K562 (cell line): Measurements from ENCODE around the gene RAI1. TPM values are rescaled to one million over a fixed set of nuclear protein-coding genes. Genes with fewer than 3 reads are reported as not detected.

ENCODE experiments used
- DLX4 ChIP-seq: fragments of 250-450 bp; sonication (Bioruptor Pico); IDR thresholded peaks from 2 replicates; pipeline ENCODE4 v1.6.1; 2021; ENCODE audit warnings: mild to moderate bottlenecking
- FOSL1 ChIP-seq: fragments of 200-800 bp; sonication (Bioruptor generic); conservative IDR thresholded peaks from 2 replicates; pipeline ENCODE4 v1.6.1; 2016; ENCODE audit warnings: missing genetic modification characterization, missing compliant biosample characterization
- GATAD2A ChIP-seq: fragments of 450-650 bp; IDR thresholded peaks from 2 replicates; pipeline ENCODE4 v1.6.1; 2017
- MGA ChIP-seq: fragments of 450-650 bp; IDR thresholded peaks from 2 replicates; pipeline ENCODE4 v1.6.1; 2016; ENCODE audit warnings: mild to moderate bottlenecking, moderate library complexity
- MYC ChIP-seq, 2 experiments: fragments of 250-450 bp in 1 of 2; sonication (Bioruptor Pico) in 1 of 2; IDR thresholded peaks; 2 replicates each; pipeline versions ENCODE4 v1.5.1 to v1.6.1; 2012 to 2021; ENCODE audit warnings: low read depth in 2 of 2, borderline replicate concordance in 1 of 2, improper control_type of control experiment in 1 of 2, low read length in 1 of 2, mild to moderate bottlenecking in 1 of 2, moderate library complexity in 1 of 2
- NELFE ChIP-seq: IDR thresholded peaks from 2 replicates; pipeline ENCODE4 v1.6.1; 2011; ENCODE audit warnings: mild to moderate bottlenecking; ENCODE audit not compliant: insufficient read depth, insufficient read length
- PHB ChIP-seq: fragments of 250-450 bp; sonication (Bioruptor Pico); IDR thresholded peaks from 2 replicates; pipeline ENCODE4 v1.5.0; 2021
- RBM22 ChIP-seq: fragments of 200-400 bp; formaldehyde crosslinking; IDR thresholded peaks from 2 replicates; pipeline ENCODE4 v1.6.1; 2018; ENCODE audit warnings: low read length, low read depth; ENCODE audit not compliant: poor library complexity, severe bottlenecking
- RBM39 ChIP-seq: fragments of 200-400 bp; formaldehyde crosslinking; optimal IDR thresholded peaks from 2 replicates; pipeline ENCODE3; 2018; ENCODE audit warnings: low read depth, low read length
- ZNF24 ChIP-seq: fragments of 450-650 bp; IDR thresholded peaks from 2 replicates; pipeline ENCODE4 v1.6.1; 2016
- ZNF695 ChIP-seq: fragments of 450-650 bp; formaldehyde crosslinking; IDR thresholded peaks from 2 replicates; pipeline ENCODE4 v1.4.0; 2020; ENCODE audit warnings: mild to moderate bottlenecking, moderate library complexity
- polyA plus RNA-seq, 8 experiments: library from polyadenylated mRNA; depleted of rRNA in 4 of 8; stranded (reverse) in 5 of 8; unstranded in 3 of 8; fragments of >200 nt; fragmentation: Nextera tagmentation in 2 of 8; fragmentation: Illumina TruSeq in 1 of 8; extraction: Ambion mirVana in 2 of 8; extraction: Trizol in 1 of 8; gene quantifications; 2 replicates each; pipeline versions ENCODE4 v1.2.1 to v1.2.3, GENCODE V29; 2011 to 2014; ENCODE audit warnings: inconsistent platforms in 1 of 8, missing spikeins in 1 of 8
- total RNA-seq, 7 experiments: library from RNA; depleted of rRNA in 6 of 7; stranded (reverse); fragments of >200 nt in 6 of 7; fragmentation: Illumina TruSeq in 2 of 7; extraction: Trizol in 2 of 7; gene quantifications; 2 replicates each; pipeline versions ENCODE4 v1.2.1 to v1.2.3, GENCODE V29; 2011 to 2021; ENCODE audit warnings: low replicate concordance in 1 of 7
- TF ChIP-seq, protein P1 (sequence below): fragments of 200-800 bp; sonication (Bioruptor generic); IDR thresholded peaks from 2 replicates; pipeline ENCODE4 v1.6.1; 2017; ENCODE audit warnings: missing genetic modification characterization, missing compliant biosample characterization

The RAI1 gene
- total and polyA plus RNA-seq, 9 of the 15 experiments (the other 6 are each of a cell fraction or from before 2014, with no cell fraction given): 0.68 to 19.9 (median 5.5) TPM

DNA sequence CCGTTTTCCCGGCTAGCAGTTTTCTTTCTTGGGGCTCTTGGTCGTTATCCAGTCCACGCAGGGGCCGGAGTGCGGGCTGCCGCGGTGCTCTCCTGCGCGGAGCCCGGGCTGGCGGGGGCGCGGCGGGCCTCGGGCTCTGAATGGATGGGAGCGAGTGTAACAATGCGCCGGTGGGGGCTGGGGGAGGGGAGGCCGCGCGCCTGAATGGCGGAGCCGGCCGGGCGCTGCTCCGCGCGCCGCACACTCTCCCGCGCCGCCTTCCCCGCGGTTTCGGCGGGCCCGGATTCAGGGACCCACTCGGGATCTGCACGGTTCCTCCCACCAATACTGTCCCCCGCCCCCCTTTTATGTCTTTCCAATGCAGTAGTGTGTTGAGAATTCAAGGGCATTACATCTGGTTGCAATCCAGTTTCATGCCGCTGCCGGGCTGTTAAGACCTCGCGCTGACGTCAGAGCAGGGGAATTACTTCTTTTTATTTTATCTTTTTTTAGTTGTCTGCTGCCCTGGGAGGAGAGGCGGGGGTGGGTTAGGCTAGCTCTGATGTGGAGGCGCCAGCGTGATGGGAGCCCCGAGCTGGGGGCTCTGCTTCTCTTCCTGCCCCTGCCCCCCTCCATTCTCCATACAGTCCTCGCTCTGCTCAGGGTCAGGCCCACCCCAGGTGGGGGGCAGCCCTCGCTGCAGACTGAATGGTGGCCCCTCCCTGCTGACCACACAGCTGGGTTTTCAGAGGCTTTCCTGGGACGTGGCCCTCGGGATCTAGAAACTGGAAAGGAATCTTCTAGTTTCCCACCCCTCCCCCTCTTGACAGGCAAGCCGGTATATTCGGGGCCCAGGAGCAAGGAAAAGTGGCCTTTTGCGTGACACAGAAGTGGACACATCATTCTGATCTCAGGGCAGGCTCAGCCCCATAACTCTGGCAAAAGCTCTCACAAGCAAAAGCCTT, 1.8 kb downstream of the RAI1 start (continued):
- TF ChIP-seq MGA (no peak), ZNF695 (CRISPR knock-in tag) (no peak), PHB (CRISPR knock-in tag) (no peak), NELFE (no peak), RBM22 (no peak), GATAD2A (no peak), FOSL1 (no peak), DLX4 (CRISPR knock-in tag) (no peak), RBM39 (no peak), ZNF24 (no peak), MYC (IDR thresholded peaks at IDR 0.05; ENCODE audit: low read depth, low read length) (0 out of 2 replicates have a peak, but pooled peaks have one; percentile 24), MYC (CRISPR knock-in tag; IDR thresholded peaks at IDR 0.05; ENCODE audit: borderline replicate concordance, low read depth) (no peak)
- TF ChIP-seq, protein P1, sequence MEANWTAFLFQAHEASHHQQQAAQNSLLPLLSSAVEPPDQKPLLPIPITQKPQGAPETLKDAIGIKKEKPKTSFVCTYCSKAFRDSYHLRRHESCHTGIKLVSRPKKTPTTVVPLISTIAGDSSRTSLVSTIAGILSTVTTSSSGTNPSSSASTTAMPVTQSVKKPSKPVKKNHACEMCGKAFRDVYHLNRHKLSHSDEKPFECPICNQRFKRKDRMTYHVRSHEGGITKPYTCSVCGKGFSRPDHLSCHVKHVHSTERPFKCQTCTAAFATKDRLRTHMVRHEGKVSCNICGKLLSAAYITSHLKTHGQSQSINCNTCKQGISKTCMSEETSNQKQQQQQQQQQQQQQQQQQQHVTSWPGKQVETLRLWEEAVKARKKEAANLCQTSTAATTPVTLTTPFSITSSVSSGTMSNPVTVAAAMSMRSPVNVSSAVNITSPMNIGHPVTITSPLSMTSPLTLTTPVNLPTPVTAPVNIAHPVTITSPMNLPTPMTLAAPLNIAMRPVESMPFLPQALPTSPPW: peak; percentile 72
- TF ChIP-seq, all 486 proteins: peak for 35
